GM20431 (cell line): Measurements from ENCODE around the gene SEMA6B.

Experiments
- in situ Hi-C: fragments of 300-500 bp; cut with MseI, MboI; formaldehyde crosslinking; loops from one replicate; pipeline ENCODE4 v1.15.0; 2020; ENCODE audit warnings: low sequenced_read_pairs; ENCODE audit not compliant: unreplicated experiment

Gene SEMA6B

DNA sequence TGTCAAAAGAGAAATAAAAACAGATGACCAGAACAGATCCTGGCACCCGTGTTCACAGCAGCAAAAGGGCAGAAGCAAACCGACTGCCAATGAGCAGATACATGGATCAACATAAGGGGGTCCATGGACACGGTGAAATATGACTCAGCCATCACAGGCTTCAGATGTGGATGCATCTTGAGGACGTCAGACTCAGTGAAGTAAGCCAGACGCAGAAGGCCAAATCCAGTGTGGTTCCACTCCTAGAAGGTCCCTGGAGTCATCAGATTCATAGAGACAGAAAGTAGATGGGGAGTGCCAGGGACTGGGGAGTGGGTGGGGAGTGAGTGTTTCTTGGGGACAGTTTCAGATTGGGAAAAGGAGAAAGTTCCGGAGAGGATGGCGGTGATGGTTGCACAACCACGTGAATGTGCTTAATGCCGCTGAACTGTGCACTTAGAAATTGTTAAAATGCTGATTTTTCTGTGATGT is 28.8 kb upstream of the SEMA6B start:
- in situ Hi-C loops = no loop called here

DNA sequence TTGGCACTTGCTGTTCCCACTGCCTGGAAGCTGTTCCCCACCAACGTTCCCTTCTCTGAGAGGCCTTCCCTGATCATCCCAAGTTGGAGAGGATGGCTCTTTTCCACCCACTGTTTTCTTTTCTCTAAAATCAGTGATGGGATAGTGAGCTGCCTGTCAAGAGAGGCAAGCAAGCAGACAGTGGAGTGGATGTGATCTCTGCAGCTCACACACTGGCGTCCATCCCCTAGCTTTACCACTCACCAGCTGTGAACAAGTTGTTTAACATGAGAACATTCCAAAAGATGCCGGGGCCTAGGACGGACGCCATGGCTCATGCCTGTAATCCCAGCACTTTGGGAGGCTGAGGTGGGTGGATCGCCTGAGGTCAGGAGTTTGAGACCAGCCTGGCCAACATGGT is 28.0 kb upstream of the SEMA6B start:
- in situ Hi-C loops = no loop called here

DNA sequence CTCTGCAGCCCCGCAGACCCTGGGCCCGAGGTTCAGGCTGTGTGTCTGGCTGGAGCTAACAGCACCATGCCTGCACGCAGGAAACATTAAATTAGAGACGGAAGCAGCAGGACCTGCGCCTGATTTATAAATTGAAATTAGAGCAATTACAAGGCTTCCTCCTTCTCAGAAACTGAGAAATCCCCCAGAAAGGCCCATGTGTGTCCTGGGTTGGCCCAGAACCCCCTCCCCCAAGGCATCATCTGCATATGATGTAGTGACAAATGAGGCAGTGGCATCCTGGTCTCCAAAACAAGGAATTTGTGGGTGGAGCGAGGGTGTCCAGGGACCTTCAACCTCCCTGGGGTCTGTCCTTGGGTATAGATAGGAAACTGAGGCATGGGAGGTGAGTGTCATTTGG is 27.2 kb upstream of the SEMA6B start:
- in situ Hi-C loops = no loop called here

DNA sequence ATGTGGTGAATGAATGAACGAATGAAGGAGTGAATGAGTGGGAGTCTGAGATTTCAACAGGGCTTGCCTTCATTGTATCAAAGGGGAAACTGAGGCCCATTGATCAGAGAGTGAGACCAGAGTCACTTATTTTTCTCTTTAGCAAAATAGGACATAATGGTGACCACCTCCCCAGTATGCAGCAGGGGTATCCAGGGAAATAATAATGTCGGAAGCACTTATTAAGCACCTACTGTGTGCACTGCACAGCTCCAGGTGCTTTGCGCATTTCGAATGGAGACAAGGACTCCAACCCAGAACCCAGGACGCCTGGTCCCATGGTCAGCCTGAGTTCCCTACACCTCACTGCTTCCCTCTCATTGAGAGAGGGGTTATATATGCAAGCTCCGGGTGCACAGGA is 26.8 kb upstream of the SEMA6B start:
- in situ Hi-C loops = no loop called here

DNA sequence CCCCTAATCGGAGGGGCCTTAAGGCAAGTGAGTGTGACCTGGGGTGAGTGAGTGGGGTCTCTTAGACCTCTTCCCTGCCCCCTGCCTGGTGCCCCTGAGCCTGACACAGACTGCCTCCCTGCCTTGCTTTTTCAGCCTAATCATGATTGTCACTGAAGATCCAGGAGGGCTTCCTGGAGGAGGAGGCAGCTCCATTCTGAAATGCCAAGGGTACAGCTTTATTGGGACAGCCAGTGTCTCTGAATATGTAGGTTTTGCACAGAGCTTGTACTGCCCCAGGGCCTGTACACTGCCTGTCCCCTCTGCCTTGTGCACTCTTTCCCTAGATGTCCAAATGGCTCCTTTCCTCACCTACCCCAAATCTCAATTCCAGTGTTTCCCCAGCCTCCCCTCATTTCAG is 26.1 kb upstream of the SEMA6B start:
- in situ Hi-C loops = no loop called here

DNA sequence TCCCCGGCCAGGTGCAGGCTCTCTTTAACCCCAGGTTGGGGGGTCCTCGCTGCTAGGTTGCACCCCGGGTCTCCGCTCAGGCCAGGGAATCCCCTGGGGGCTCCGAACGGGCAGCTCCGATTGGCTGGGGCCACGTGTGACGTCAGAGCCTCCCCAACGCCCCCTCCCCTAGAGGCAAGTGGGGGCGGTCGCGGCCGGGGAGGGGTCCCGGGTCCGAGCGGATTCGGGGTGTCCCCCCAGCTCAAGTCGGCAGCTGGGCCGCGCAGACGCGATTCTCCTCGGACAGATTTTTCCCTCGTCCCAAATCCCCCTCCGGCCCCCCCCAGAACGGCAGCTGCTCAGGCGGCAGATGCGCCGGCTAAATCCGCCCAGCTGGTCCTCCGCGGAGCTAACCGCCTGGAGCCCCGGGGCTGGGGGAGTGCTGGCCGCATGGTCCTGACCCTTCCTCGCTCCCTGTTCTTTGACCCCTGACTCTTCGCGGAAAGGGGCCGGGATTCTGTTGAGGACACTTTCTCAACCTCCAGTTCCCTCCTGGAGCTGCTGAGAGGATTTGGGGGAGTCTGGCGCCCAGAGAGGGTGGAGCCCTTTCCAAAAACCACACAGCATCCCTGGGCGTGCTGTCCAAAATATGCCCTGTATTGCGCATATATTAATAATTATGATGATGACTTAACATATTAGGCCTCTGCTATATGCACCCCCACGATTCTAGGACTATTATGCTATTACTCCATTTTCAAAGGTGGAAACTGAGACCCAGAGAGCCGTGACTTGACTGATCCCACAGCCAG is 25.4 kb upstream of the SEMA6B start:
- in situ Hi-C loops = no loop called here

DNA sequence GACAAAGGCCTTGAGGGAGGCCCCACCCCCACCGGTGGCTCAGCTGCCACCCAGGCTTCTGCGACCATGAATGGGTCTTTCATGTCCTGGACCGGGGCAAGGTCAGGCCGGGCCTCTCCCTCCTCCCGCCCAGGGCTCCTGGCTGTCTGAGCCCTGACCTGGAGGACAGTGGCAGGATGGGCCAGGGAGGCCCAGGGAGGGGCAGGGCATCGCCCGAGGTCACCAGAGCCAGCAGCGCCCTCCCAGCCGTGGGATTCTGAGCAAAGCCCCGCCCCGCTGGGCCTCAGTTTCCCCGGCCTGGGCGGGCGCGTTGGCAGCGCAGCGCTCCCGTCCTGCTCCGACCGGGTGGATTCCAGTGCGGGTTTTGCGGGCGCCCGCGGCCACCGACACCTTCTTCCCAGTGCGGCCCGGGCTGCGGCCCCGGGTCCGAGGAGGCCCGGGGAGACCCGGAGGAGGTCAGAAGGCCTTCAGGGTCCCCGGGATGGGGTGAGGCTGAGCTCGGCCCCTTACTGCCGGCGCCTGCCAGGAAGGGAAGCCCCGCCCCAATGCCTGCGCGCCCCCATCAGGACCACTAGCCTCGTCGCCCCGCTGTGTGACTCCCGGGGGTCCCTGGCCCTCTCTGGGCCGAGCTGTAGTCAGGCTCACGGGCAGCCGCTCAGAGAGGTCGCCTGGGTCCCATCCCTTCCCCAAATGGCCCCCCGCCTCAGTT is 24.6 kb upstream of the SEMA6B start:
- in situ Hi-C loops = no loop called here

DNA sequence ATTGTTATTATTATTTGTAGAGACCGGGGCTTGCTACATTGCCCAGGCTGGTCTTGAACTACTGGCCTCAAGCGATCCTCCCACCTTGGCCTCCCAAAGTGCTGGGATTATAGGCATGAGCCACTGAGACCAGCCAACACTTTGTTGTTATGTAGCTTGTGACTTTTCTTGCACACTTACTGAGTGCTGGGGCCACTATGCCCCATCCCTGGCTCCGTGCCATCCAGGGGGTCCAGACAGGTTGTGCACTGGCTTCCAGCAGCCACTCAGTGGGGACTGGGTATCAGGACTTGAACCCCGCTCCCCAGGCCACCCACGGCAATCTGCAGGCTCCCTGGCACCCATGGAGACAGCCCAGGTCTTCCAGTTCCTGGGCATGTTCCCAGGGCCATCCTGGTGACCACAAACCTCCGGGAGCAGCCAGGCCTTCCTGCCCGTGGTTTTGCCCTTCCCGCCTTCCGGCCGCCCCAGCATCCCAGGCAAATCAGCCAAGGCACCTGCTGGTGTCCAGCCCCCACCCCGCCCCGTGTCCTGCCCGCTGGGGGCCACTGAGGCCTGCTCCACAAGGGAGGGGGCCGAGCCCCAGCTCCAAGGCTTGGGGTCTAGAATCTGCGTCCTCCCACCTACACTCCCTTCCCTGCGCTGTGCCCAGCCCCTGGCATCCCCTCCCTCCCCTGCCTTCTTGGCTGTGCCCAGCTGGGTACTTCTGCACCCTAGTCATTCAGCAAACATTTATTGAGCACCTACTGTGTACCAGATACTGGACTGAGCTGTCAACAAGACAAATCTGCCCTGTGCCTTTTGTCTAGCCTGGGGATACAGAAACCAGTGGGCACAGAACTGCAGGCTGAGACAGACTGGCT is 23.7 kb upstream of the SEMA6B start:
- in situ Hi-C loops = no loop called here

DNA sequence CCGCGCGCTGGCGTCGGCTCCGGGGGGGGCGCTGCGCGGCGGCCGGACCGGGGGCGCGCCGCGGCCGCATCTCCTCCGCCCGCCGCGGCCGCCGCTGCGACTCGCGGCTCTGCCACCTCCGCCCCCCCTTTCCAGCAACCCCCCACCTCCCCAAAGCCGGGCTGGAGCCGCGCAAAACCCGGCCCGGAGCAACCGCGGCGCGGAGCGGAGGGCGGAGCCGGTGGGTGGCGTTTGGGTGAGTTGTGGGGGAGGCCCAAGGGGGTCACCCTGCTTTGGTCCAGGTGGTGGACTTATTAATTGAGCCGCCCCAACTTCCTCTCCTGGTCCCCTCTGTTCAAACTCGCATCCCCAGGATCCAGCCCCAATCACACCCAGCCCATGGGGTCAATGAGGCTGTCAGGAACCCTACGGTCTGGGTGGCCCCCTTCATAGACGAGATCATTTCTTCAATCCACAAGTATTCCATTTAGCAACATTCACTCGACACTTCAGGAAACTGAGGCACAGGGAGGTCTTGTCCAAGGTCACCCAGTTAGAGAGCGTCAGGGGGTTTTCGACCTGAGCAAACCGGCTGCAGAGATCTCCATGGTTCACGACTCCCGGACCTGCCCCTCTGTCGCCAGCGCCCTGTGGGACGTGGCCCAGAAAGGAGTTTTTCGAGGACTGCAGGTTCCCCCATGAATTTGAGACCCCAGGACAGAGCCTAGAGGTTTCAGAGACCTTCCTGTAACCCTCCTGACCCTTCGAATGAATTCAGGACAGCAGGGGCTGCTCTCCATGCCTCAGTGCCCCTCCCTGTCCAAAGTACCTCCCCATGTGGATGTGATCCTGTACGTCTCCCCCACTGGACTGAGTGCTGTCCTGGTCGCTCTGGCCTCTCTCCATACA is 22.4 kb upstream of the SEMA6B start:
- in situ Hi-C loops = no loop called here

DNA sequence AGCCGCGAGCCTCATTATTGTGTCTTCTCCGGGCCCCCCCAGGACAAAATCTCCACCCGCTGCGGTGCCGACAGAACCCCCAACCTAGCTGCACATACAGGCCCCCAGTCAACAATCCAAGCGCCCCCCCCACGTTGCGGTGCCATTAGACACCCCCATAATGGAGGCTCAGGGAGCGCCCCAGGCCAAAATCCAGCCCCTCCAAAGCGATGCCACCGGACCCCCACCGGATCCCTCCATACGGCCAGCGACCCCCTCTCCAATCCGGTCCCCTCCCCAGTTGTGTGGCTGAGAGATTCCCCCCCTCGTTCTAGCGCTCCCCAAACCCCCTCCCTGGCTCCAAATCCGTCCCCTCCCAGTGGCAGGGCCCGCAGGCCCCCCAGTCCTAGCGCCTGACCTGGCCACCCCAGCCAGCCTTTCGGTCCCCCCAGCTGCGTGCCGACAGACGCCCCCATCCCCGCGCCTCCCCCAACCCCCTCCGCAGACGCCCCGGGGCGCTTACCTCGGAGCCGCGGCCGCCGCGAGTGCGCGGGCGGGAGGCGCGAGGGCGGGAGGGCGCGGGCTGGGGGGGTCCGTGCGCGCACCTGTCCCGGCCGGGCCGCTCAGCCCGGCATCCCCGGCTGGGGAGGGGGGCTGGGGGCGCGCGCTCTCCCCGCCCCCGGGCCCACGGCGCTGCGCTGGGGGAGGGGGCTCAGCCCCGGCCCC is 21.6 kb upstream of the SEMA6B start:
- in situ Hi-C loops = no loop called here

DNA sequence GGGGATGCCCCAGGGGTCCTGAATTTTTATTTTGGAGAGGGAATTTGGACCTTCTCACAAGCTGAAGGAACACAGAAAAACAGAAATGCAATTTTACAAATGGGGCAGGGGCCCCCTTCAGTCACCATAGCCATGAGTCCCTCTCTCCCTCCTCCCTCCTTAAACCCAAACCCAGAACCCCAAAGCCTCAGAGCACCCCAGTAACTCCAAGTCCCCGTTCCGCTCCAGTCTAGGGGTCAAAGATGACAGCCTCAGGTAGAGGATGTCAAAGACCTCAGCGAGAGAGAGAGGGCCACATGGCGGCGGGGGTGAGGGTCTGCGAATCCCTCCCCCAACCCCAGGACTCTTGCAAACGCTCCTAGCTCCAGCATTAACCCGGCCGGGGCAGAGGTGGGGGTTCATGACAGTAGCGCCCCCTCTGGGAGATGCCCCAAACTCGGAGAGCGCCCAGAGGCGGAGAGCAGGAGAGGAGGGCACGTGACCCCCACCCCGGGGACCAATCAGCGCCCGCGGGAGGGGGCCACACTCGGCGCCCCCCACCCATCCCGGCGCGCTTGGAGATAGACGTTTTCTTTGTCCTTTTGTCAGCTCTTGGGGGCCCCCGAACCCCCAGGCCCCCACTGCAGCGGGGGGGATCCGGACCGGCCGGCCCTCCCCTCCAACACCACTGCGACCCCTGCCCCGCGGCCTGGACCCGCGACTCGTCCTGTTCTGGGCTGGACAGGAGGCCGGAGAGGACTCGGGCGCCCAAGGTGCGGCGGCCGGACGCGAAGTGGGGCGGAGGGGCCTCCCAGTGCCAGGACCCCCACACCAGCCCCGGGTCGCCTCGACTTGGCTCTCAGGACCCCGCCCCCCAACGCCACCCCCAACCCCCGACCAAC is 20.8 kb upstream of the SEMA6B start:
- in situ Hi-C loops = no loop called here

DNA sequence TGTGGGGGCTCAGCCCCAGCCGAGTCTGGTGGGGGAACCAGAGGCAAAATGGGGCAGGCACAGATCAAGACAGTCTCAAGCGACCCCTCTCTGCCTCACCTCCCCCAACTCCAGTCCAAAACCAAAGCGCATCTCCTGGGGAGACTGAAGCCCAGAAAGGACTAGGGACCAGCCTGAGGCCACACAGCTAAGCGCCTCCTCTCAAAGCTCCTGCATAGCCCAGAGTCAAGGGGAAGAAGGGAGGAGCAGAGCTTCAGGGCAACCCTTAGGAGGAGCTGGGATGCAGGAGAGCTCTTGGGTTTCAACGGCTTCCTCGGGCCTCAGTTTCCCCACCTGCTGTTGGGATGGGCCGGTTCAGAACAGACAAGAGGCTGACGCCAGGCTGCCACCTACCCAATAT is 19.9 kb upstream of the SEMA6B start:
- in situ Hi-C loops = loop anchor here (10.0 kb wide), 1 partner anchor 55 kb away; the partner anchor contains the start of gene TNFAIP8L1

DNA sequence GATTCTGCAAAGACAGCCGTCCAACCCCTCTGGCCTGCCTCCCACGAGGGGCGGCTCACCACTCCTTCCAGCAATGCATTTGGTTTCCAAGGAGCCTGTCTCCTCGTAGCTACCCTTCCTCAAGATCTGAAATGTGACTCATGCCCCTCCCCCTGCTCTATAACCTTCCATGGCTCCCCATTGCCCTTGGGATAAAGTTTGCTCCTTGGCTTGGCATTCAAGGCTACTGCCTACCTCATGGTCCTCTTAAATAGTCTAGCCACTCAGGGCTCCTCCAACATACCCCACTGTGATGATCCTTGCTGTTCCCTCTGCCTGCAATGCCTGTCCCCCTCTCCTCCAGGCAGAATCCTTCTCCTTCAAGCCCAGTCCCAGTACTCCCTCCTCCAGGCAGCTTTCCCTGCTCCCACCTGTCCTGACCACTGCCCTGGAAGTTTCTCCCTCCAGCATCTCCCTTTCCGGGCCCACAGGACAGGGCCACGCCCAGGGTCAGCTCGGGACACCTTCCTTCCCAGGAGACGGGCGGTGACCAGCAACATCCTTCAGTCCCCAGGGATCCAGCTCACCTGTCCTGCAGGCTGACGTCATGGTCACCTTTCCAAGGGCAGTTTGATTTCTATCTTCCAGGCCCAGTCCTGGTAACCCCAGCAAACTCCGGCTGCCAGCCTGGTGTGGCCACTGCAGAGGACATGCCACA is 19.2 kb upstream of the SEMA6B start:
- in situ Hi-C loops = loop anchor here (10.0 kb wide), 1 partner anchor 56 kb away; the partner anchor contains the start of gene TNFAIP8L1

DNA sequence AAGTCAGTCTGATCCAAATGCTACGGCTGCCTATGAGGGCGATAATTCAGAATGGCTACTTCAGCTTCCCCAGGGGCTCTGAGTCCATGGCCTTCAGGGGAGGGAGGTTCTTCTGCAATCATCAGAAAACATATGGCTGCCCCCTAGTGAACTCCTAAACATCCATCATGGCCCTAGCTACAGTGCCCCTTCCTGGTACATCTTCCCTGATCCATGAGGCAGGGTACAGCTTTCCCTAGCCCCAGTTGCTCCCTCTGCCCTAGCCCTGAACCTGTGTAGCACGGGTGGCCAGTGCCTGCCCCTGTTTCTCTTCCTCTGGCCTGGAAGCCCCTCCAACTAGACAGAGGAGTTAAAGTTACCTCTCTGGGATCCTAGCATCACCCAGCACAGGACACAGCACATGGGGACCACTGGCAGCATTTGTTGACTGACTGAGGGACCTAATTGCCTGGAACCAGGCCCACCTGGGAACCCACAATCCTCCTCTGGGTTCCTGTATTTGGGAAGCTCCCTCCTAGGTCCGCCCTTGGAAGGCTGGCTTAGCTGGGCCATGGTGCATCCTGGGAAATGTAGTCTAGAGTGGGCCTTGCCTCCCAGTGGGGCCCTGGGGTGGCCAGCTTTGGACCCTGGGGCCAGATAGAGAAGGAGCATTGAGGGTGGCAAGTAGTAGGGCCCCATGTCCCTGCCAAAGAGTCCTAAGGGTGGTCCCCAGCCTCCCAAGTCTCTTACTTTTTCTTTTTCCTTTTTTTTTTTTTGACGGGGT is 17.7 kb upstream of the SEMA6B start:
- in situ Hi-C loops = loop anchor here (10.0 kb wide), 1 partner anchor 58 kb away; the partner anchor contains the start of gene TNFAIP8L1

DNA sequence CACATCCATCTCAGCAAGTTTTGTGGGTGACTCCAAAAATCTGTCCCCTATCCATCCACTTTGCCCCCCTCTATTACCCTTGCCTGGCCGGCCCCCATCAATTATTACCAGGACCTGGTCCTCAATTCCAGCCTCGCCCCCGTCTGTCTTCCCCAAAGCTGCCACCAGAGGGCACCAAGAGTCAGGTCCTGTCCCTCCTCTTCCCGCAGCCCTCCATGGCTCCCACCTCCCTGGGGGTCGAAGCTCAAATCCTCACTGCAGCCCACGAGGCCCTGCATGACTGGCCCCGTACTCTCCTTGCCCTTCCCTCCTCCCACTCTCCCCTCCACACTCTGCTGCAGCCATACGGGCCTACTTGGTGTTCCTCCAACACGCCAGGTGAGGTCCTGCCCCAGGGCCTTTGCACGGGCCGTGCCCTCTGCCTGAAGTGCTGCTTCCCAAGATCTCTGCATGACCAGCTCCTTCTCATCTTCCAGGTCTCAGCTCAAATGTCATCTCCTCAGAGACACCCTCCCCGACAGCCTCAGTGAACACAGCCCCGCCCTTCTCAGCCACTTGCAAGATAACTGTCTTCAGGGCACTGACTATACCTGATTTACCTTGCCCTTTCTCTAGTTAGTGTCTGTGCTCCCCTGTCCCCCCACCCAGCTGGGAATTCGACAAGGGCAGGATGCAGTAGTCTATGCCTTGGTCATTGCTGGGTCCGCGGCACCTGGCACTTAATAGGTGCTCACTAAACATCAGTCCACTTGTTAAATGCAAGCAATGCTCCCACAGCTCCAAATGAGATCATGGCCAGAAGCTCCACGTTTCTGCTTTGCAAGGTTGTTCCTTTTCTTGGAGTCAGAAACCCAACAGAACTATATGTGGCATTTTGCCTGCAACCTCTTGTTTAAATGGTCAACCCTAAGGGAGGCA is 16.8 kb upstream of the SEMA6B start:
- in situ Hi-C loops = loop anchor here (10.0 kb wide), 1 partner anchor 59 kb away; the partner anchor contains the start of gene TNFAIP8L1
